Neural cell (in vitro differentiated cells): ENCODE data around the gene TBCC. TPM values are rescaled to one million over a fixed set of nuclear protein-coding genes. Genes with fewer than 3 reads are reported as not detected.

Experiments
- H2AFZ ChIP-seq: fragments of 200-600, 300-800 bp; sonication (generic), shearing (Covaris generic); 2 replicates; pipeline ENCODE4 v1.6.0; 2014; ENCODE audit warnings: low read depth, mild to moderate bottlenecking, antibody characterized with exemption, low read length, moderate library complexity
- H3F3A ChIP-seq: fragments of 200-600 bp; shearing (Covaris generic); 2 replicates; pipeline ENCODE4 v1.6.1; 2016; ENCODE audit warnings: mild to moderate bottlenecking, moderate library complexity, mixed read lengths, antibody characterized with exemption, low read length; ENCODE audit not compliant: insufficient read depth, poor library complexity, severe bottlenecking
- H3K27ac ChIP-seq: fragments of 200-600, 300-800 bp; sonication (generic), shearing (Covaris generic); 2 replicates; pipeline ENCODE4 v1.5.1; 2014; ENCODE audit warnings: mild to moderate bottlenecking, low read length, moderate library complexity
- H3K27me3 ChIP-seq: fragments of 300-800, 200-600 bp; sonication (generic), shearing (Covaris generic); 2 replicates; pipeline ENCODE4 v1.6.0; 2014; ENCODE audit warnings: mild to moderate bottlenecking, low read depth, low read length, moderate library complexity; ENCODE audit not compliant: insufficient read depth
- H3K36me3 ChIP-seq: fragments of 300-800, 200-600 bp; sonication (generic), shearing (Covaris generic); 2 replicates; pipeline ENCODE4 v1.5.1; 2014; ENCODE audit warnings: mild to moderate bottlenecking, antibody characterized with exemption, low read length, moderate library complexity; ENCODE audit not compliant: insufficient read depth
- H3K4me2 ChIP-seq: fragments of 300-800, 200-600 bp; sonication (generic), shearing (Covaris generic); 2 replicates; pipeline ENCODE4 v1.6.0; 2014; ENCODE audit warnings: mild to moderate bottlenecking, low read length
- H3K4me3 ChIP-seq: fragments of 300-800, 200-600 bp; sonication (generic), shearing (Covaris generic); 2 replicates; pipeline ENCODE4 v1.5.1; 2014; ENCODE audit warnings: mild to moderate bottlenecking, low read length, moderate library complexity
- H3K79me2 ChIP-seq: fragments of 200-600 bp; shearing (Covaris generic); replicated peaks from 2 replicates; pipeline ENCODE4 v1.6.0; 2014; ENCODE audit warnings: mild to moderate bottlenecking, low read length, moderate library complexity; ENCODE audit not compliant: insufficient read depth
- H3K9ac ChIP-seq: fragments of 300-800, 200-600 bp; sonication (generic), shearing (Covaris generic); 2 replicates; pipeline ENCODE4 v1.6.1; 2016; ENCODE audit warnings: mild to moderate bottlenecking, low read length, mixed read lengths
- H3K9me2 ChIP-seq: fragments of 200-600 bp; shearing (Covaris generic); 2 replicates; pipeline ENCODE4 v1.6.1; 2016; ENCODE audit warnings: mild to moderate bottlenecking, low read length, mixed read lengths; ENCODE audit not compliant: insufficient read depth
- H3K9me3 ChIP-seq: fragments of 200-600, 300-800 bp; sonication (generic), shearing (Covaris generic); 2 replicates; pipeline ENCODE4 v1.6.1; 2016; ENCODE audit warnings: mild to moderate bottlenecking, mixed run types, low read length, moderate library complexity, mixed read lengths
- H4K20me1 ChIP-seq: fragments of 200-600 bp; shearing (Covaris generic); 2 replicates; pipeline ENCODE4 v1.6.1; 2016; ENCODE audit warnings: mild to moderate bottlenecking, mixed run types; ENCODE audit not compliant: insufficient read depth
- EP300 ChIP-seq: fragments of 450-650 bp; conservative IDR thresholded peaks from 2 replicates; pipeline ENCODE4 v1.6.1; 2014; ENCODE audit warnings: antibody characterized with exemption, mild to moderate bottlenecking, moderate library complexity; ENCODE audit not compliant: poor library complexity, severe bottlenecking
- EZH2 ChIP-seq: fragments of 200-600, 300-800 bp; shearing (Covaris generic), sonication (generic); IDR thresholded peaks from 2 replicates; pipeline ENCODE4 v1.6.1; 2014; ENCODE audit warnings: antibody characterized with exemption, low read length, borderline replicate concordance, mild to moderate bottlenecking; ENCODE audit not compliant: insufficient read depth, poor library complexity, severe bottlenecking
- MXI1 ChIP-seq: fragments of 450-650 bp; conservative IDR thresholded peaks from 2 replicates; pipeline ENCODE4 v1.6.1; 2014; ENCODE audit warnings: antibody characterized with exemption, mild to moderate bottlenecking; ENCODE audit not compliant: poor library complexity, severe bottlenecking
- POLR2AphosphoS5 ChIP-seq: IDR thresholded peaks from 2 replicates; pipeline ENCODE4 v1.6.1; 2012
- RAD21 ChIP-seq: fragments of 450-650 bp; conservative IDR thresholded peaks from 2 replicates; pipeline ENCODE4 v1.6.1; 2014; ENCODE audit warnings: antibody characterized with exemption, mild to moderate bottlenecking, moderate library complexity
- REST ChIP-seq: IDR thresholded peaks from 2 replicates; pipeline ENCODE4 v1.6.1; 2012; ENCODE audit warnings: borderline replicate concordance
- SMC3 ChIP-seq: fragments of 450-650 bp; conservative IDR thresholded peaks from 2 replicates; pipeline ENCODE4 v1.6.1; 2014; ENCODE audit warnings: antibody characterized with exemption, mild to moderate bottlenecking, moderate library complexity; ENCODE audit not compliant: poor library complexity
- TAF1 ChIP-seq: IDR thresholded peaks from 2 replicates; pipeline ENCODE4 v1.6.1; 2012; ENCODE audit warnings: low read depth
- polyA plus RNA-seq: library from polyadenylated mRNA; depleted of rRNA; stranded (reverse); fragments of >200 nt; gene quantifications from 2 replicates; pipeline ENCODE4 v1.2.3, GENCODE V29; 2014
- TF ChIP-seq, protein P1 (sequence below): fragments of 450-650 bp; IDR thresholded peaks from 2 replicates; pipeline ENCODE4 v1.5.1; 2014; ENCODE audit warnings: antibody characterized with exemption, mild to moderate bottlenecking, moderate library complexity; ENCODE audit not compliant: poor library complexity, severe bottlenecking

Gene TBCC
- polyA plus RNA-seq, 1 donor from 2014 or later, result 112 TPM

- no peaks in the 10 kb centered on the region for H3K9me3 ChIP-seq
- no peak overlapping the region for H3K9ac ChIP-seq
- no peaks in the 10 kb centered on the region for H3K9me2 ChIP-seq
- H3K36me3 ChIP-seq, result no peaks in the 10 kb centered on the region
- no peak overlapping the region for H3K27ac ChIP-seq
- no peak overlapping the region for H3K4me3 ChIP-seq
- H3K27me3 ChIP-seq, result no peaks in the 10 kb centered on the region
- no peak for TF ChIP-seq TAF1
- TF ChIP-seq EP300, result no peak
- TF ChIP-seq, protein P1, sequence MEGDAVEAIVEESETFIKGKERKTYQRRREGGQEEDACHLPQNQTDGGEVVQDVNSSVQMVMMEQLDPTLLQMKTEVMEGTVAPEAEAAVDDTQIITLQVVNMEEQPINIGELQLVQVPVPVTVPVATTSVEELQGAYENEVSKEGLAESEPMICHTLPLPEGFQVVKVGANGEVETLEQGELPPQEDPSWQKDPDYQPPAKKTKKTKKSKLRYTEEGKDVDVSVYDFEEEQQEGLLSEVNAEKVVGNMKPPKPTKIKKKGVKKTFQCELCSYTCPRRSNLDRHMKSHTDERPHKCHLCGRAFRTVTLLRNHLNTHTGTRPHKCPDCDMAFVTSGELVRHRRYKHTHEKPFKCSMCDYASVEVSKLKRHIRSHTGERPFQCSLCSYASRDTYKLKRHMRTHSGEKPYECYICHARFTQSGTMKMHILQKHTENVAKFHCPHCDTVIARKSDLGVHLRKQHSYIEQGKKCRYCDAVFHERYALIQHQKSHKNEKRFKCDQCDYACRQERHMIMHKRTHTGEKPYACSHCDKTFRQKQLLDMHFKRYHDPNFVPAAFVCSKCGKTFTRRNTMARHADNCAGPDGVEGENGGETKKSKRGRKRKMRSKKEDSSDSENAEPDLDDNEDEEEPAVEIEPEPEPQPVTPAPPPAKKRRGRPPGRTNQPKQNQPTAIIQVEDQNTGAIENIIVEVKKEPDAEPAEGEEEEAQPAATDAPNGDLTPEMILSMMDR, result no peak
- TF ChIP-seq EZH2, result no peak
- TF ChIP-seq RAD21, result no peak
- TF ChIP-seq MXI1, result no peak
- no peak for TF ChIP-seq POLR2AphosphoS5
- TF ChIP-seq REST, result no peak
- no peak for TF ChIP-seq SMC3
- peaks cover 6% of the 10 kb centered on the region for H3F3A ChIP-seq
- H2AFZ ChIP-seq, result no peak overlapping the region
- H3K4me2 ChIP-seq, result no peak overlapping the region
- H3K79me2 ChIP-seq, result peaks cover 50% of the 10 kb centered on the region
- no peaks in the 10 kb centered on the region for H4K20me1 ChIP-seq
Observed at GRCh38 chr6:42791706-42792320, 45.9 kb upstream of the TBCC start.

DNA sequence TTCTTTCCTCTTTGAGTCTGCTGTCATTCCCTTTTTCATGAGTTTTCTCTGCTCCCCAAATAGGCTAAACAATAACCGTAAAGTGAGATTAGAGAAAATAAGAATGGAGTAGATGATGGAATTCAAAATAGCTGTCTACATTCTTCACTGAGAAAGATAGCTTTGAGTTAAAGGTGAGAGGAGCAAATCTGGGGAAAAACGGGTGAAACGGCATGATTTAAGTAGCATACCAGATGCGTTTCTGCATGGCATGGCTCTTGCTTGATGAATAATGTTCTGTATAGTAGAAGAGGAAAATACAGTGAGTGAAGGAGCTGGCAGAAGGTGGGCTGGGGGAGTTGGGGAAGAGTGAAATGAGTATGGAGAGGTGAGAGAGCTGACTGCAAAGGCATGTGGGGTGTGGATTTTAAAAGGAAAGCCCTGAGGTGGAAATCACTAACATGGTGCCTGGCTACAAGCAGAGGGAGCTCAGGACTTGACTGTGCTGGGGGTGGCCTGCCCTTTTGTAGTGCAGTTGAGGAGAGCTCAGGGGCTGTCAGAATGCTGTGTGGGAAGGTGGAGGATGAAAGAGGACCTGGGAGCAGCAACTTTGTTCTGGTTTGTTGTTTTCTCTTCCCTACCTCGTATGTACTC lies 44.8 kb upstream of the TBCC start:
- Histone ChIP-seq H3K9me3 (no peaks in the 10 kb centered on the region), H3F3A (peaks cover 6% of the 10 kb centered on the region), H3K9ac (no peak overlapping the region), H4K20me1 (no peaks in the 10 kb centered on the region), H3K4me3 (no peak overlapping the region), H3K27me3 (no peaks in the 10 kb centered on the region), H3K9me2 (no peaks in the 10 kb centered on the region), H2AFZ (no peak overlapping the region), H3K27ac (peak overlapping the region; percentile 34), H3K36me3 (no peaks in the 10 kb centered on the region), H3K4me2 (no peak overlapping the region), H3K79me2 (peaks cover 61% of the 10 kb centered on the region)
- TF ChIP-seq, protein P1, result no peak
- no peak for TF ChIP-seq SMC3
- TF ChIP-seq EP300, result no peak
- TF ChIP-seq TAF1, result no peak
- no peak for TF ChIP-seq REST
- no peak for TF ChIP-seq RAD21
- peak; percentile 6 for TF ChIP-seq POLR2AphosphoS5
- no peak for TF ChIP-seq EZH2
- TF ChIP-seq MXI1, result no peak
